GM21360 (cell line): Measurements from ENCODE around the gene TSSK3.

Experiments used
- ATAC-seq: cut with Tn5 transposase; IDR thresholded peaks from one replicate; pipeline ENCODE4 v1.9.1; 2021; ENCODE audit warnings: mild to moderate bottlenecking, moderate library complexity; ENCODE audit not compliant: unreplicated experiment

TSSK3 gene

DNA sequence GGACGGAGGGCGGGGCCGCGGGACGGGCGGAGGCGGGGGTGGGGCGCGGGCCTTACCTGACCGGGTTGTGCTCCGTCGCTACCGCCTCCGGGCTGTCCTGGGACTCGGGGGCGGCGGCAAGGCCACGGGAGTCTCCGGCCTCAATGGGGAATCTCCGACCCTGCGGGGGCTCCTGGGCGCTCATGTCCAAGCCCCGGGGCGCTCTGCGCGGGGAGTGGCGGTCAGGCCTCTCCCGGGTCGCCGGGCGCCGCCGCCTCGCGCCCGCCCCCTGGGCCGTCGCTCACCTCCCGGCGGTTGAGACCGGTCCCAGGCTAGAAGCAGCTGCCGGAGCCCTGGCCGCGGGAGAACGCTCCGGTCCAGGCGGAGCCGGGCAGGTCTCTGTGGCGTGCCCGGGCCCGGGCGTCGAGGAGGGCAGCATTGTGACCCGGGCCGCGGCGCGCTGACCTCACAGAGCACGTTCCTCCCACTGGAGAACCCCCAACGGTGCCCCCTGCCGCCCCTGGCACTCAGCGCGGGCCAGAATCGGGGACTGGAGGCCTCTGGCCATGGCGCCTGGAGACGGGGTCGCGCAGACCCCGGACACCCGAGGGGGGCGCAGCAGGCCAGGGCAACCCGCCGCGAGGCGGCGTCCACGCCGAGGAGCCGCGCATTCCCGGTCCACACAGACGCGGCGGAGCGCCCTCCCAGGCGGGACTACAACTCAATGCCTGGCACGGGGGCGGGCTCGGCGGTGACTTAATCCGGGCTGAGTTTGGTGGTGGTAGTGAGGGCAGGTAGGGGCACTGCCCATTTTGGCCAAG, 465 bp upstream of the TSSK3 start:
- ATAC-seq, result no peak

- no peak for ATAC-seq
Observed at GRCh38 chr1:32363713-32364112, 1.4 kb downstream of the TSSK3 start.

DNA sequence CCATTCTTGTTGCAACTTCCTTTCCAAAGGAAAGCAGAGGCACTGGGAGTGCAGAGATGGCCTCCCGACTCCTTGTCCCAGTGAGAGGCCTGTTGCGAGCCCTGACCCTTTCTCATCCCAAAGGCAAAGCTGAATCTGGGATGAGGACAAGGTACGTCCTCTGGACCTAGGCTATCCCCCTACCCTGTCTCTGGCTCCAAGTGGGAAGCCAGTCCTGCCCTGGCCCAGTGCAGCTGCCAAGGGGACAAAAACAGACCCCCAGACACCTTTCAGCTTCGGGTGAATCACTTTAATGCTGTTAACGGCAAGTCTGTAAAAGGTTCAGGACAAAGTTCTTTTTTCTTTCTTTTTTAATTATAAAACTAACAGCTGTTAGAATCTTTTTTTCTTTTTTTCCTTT, 2.5 kb downstream of the TSSK3 start:
- no peak for ATAC-seq

GRCh38 chr1:32365445-32365844, 3.1 kb downstream of the TSSK3 start:
- no peak for ATAC-seq

- no peak for ATAC-seq
Observed at GRCh38 chr1:32367912-32368635, 5.7 kb downstream of the TSSK3 start.

- no peak for ATAC-seq
Observed at GRCh38 chr1:32372149-32372756, 9.9 kb downstream of the TSSK3 start.

- ATAC-seq, result no peak
Observed at GRCh38 chr1:32373996-32374592, 11.8 kb downstream of the TSSK3 start.

DNA sequence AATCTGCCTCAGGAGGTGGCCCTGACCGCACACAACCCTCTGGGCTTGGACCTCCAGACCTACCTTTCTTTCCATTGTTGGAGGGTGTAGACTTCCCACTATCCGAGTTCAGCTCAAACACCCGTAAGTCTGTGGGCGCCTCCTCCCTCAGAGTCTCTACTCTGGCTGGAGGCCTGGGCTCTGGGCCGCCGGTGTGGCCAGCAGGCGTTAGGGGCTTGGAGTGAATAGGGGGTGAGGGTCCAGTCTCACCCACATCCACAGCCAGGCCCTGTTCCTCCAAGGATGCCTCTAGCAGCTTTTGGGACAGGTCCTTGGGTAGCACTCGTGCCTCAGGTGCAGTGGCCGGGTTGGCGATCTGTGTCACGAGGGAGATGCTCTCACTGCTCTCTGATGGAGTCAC, 13.9 kb downstream of the TSSK3 start:
- no peak for ATAC-seq

DNA sequence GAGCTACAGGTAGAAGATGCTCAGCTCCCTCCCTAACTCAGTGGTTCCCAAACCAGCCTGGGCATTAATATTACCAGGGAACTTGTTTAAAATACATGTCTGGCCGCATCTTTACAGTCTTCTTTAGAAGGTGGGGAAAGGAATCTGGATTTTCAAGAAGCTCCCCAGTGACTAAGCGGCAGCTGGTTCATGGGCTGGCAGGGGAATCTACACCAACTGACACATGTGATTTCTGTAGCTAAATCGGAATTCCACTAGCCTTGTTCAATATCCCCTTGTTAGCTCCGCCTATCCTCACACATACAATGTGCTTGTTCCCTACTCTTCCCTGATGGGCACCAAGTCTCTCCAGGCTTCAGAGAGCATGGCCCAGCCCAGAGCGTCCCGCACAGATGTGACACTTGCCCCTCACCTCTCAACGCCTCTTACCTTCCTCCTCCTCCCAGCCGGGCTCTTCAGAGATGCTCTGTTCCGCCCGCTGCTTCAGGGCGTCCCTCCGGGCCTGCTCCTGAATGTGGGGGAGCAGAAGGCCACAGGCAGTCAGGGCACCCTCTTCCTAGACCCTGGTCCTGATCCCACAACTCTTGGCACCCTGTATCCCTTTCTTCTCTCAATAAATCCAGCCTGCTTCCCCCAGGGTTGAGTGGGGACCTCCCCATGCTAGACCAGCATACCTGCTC, 15.3 kb downstream of the TSSK3 start:
- no peak for ATAC-seq

DNA sequence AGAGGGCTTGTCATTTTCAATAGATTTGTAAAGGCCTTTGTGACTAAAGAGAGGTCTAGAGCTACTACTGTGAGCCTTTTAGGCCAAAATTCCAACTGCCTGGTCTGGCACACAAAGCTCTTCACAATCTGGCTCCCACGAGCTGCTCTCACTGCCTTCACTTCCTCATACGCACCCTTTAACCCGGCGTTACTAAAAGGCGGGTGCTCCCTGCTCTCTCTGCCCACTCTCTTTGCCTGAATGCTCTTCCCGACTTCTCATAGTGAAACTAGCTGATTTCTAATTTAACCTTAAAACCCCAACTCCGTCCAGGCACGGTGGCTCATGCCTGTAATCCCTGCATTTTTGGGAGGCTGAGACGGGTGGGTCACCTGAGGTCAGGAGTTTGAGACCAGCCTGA, 17.7 kb downstream of the TSSK3 start:
- ATAC-seq, result no peak

GRCh38 chr1:32386676-32387392, 24.5 kb downstream of the TSSK3 start:
- no peak for ATAC-seq

- no peak for ATAC-seq
Observed at GRCh38 chr1:32388641-32389040, 26.3 kb downstream of the TSSK3 start.

GRCh38 chr1:32390904-32391870, 28.8 kb downstream of the TSSK3 start:
- ATAC-seq, result no peak

DNA sequence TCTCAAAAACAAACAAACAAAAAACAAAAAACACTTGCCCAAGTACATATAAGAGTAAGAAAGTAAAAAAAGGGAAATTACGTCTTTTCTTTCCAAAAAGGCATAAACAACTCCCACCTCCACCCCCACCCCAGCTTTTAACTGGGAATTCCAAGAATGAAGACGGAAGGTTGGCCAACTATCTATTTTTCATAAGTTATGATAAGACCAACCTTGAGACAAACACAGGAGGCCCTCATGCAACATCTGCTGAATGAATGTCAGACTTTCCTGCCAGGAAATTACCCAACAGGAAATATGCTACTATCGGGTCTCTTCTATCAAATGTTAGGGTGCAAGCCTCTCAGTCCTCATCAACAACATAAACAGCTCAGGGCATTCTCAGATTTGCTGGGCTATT, 30.0 kb downstream of the TSSK3 start:
- no peak for ATAC-seq

DNA sequence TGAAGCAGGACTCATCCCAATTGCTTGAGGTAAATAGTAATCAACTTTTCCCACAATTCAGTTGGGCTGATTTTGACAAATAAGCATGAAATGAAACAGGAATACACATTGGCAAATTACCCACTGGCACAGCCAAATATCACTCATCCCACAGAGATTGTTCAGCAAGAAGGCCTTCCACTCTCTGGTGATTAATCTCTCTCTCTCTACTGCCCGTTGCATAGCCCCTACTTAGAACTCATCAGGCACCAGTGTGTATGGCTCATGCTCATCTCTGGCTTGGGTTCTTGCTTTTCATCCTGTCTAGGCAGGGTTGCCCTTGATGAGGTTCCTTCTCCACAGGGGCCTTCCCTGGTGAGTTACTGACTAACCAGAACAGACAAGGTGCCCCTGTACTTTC, 30.8 kb downstream of the TSSK3 start:
- ATAC-seq, result no peak

DNA sequence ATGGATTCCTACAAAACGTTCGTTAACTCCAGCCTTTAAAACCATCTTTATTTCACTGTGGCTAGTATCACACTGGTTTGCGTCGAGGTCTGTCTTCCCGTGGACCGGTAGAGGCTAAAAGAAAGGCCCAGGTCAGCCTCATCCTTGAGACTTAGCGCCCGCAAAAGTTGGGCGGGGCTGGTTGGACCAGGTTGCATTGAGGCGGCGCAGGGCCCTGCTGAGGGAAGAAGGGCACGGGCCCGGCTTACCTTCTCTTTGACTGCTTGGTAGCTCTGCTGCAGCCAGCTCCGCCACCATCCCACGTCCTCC, 31.4 kb downstream of the TSSK3 start:
- no peak for ATAC-seq

DNA sequence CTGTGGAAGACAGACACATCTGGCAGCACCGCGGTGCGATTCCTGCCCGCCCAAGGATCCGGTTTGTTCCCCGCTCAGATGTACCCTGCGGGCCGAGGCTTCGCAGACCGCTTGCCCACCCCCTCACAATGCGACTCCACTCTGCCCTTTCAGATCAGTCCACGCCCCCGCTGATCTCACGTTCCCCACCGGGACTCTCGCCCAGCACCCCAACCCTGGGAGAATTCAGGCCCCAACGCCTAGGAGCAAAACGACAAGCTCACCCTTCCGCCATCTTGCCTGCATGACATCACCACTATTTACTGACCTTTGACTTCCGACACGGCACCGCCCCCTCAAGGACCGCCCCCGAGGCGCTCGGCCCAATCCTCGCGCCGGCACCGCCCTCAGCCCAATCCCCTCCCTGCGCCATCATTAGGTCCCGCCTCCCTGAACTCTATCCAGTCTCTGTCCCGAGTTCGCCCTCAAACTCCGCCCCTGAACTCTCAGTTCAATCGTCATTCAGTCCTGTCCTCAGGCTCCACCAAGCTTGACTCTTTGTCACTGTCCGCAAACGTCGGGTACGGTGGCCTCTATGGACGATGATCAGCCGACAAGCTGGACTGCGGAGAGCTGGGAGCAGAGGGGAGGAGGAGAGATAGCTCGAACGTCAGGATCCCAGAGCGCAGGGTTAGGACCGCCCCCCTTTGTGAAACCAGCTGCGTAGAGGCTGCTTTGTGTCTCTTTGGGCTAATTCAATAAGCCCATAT, 32.0 kb downstream of the TSSK3 start, which contains the start of gene BSDC1:
Gene BSDC1, minus strand, starts transcription at position 301 of the 749 bp plus-strand sequence. Its CDS starts 27 bp downstream, at position 274.
- ATAC-seq, result peak; percentile 94

- ATAC-seq, result no peak
Observed at GRCh38 chr1:32394890-32395432, 32.6 kb downstream of the TSSK3 start.
